OCI-LY3 (cell line): Measurements from ENCODE around the gene FAAP20.

Experiments
- EZH2phosphoT487 ChIP-seq: fragments of 200-600 bp; shearing (Covaris generic); IDR thresholded peaks from 2 replicates; pipeline ENCODE4 v1.6.1; 2018; ENCODE audit warnings: antibody characterized with exemption, mixed run types, low read depth
- TF ChIP-seq, protein P1 (sequence below): fragments of 200-600, 300-600 bp; sonication (generic); IDR thresholded peaks from 2 replicates; pipeline ENCODE4 v1.5.1; 2014; ENCODE audit warnings: antibody characterized with exemption, low read length, low read depth

DNA sequence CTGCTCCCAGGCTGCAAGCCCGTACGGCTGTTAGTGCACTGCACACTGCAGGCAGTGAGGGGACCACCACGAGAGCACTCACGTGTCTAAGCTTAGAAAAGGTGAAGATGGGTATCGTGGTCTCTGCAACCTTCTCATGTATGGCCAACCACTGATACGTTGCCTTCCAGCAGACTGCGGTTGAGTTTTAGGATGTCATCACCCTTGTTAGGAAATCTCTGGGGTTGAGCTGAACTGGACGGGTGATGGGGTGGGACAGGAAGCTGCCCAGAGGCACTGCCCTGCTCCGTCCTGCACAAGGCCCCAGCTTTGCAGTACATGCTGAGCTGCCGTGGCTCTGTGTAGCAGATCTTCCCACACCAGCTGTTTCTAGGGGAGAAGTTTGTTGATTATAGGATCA is 43.3 kb downstream of the FAAP20 start:
- TF ChIP-seq, protein P1, sequence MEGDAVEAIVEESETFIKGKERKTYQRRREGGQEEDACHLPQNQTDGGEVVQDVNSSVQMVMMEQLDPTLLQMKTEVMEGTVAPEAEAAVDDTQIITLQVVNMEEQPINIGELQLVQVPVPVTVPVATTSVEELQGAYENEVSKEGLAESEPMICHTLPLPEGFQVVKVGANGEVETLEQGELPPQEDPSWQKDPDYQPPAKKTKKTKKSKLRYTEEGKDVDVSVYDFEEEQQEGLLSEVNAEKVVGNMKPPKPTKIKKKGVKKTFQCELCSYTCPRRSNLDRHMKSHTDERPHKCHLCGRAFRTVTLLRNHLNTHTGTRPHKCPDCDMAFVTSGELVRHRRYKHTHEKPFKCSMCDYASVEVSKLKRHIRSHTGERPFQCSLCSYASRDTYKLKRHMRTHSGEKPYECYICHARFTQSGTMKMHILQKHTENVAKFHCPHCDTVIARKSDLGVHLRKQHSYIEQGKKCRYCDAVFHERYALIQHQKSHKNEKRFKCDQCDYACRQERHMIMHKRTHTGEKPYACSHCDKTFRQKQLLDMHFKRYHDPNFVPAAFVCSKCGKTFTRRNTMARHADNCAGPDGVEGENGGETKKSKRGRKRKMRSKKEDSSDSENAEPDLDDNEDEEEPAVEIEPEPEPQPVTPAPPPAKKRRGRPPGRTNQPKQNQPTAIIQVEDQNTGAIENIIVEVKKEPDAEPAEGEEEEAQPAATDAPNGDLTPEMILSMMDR: no peak
- TF ChIP-seq EZH2phosphoT487: no peak
